ENCODE measurements around the gene IL16. TPM values are rescaled to one million over a fixed set of nuclear protein-coding genes. Genes with fewer than 3 reads are reported as not detected.

IL16 gene
- total RNA-seq, 1 experiment from 2014 or later: 0.81 TPM

DNA sequence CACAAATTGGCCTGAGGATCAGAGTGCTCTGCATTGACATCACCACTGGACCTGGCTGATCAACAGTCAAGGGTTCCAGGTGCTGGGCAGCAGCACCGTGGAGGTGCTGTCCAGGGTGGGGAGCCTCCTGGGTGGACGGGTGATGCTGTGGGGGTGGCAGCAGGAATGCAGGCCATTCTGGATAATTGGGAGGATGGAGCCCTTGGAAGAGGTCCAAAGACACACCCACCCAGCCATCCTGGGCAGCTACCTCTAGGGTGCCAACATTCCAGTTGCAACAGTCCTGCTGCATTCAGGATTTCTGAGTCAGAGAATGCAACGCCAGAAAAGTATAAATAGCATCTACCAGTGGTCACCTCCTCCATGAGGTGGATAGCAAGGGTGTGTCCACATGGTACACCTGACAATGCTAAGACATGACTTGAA lies 100.5 kb downstream of the IL16 start (continued):
- TF ChIP-seq POLR2AphosphoS5 (IDR thresholded peaks at IDR 0.05; ENCODE audit: low read depth, low read length): 0 out of 2 replicates have a peak, but pooled peaks have one; percentile 26
- peak; percentile 87 for TF ChIP-seq CEBPB (IDR thresholded peaks at IDR 0.05; ENCODE audit: low read depth)

- Histone ChIP-seq H3K4me2 (ENCODE audit: low read length) (peak overlapping the region; percentile 68), H3K79me2 (ENCODE audit: insufficient read depth, low read length) (no peaks in the 10 kb centered on the region), H3K27ac (ENCODE audit: low read depth, low read length) (no peak overlapping the region), H3K27me3 (ENCODE audit: insufficient read depth, low read length) (no peaks in the 10 kb centered on the region), H3K4me3 (replicated peaks in 1 of 2; ENCODE audit: low read depth in 1 of 2, low read length in 2 of 2) (peak overlapping the region in 1 of 2 experiments; percentile 13; a peak in 1 of 4 replicates), H2AFZ (ENCODE audit: low read depth, low read length, poor library complexity, severe bottlenecking) (no peak overlapping the region), H3K9ac (ENCODE audit: low read length) (0 out of 2 replicates have a peak overlapping the region, but pooled peaks have one; percentile 2), H3K9me3 (ENCODE audit: control insufficient read depth in 1 of 2, insufficient read depth in 1 of 2, low read depth in 1 of 2, low read length in 2 of 2) (no peaks in the 10 kb centered on the region), H3K9me2 (ENCODE audit: insufficient read depth) (no peaks in the 10 kb centered on the region), H3K4me1 (ENCODE audit: control insufficient read depth in 1 of 2, insufficient read depth in 2 of 2, low read length in 2 of 2) (peaks cover 11 to 22% of the 10 kb centered on the region in 2 experiments), H3K36me3 (ENCODE audit: control insufficient read depth in 1 of 2, insufficient read depth in 2 of 2, low read length in 2 of 2) (no peaks in the 10 kb centered on the region), H4K20me1 (ENCODE audit: insufficient read depth) (no peaks in the 10 kb centered on the region)
- BruUV-seq (replicated peaks): no TSS peak
- ChIA-PET CTCF (no interaction called here), RAD21 (ENCODE audit: low non-redundant PET in 1 of 2, low total read pairs in 2 of 2, uncharacterized antibody in 2 of 2, unreplicated experiment in 2 of 2) (no interaction called here), POLR2A (no interaction called here)
- no peak; the same call in 1 of the 2 replicates for ATAC-seq
- no peak for TF ChIP-seq EGR1 (IDR thresholded peaks at IDR 0.05; ENCODE audit: low read depth)
- TF ChIP-seq SP1 (IDR thresholded peaks at IDR 0.05; ENCODE audit: low read depth): no peak
- no peak for TF ChIP-seq FOSL1 (IDR thresholded peaks at IDR 0.05; ENCODE audit: low read depth)
- TF ChIP-seq ZFX (IDR thresholded peaks at IDR 0.05): no peak
- TF ChIP-seq ELF1 (IDR thresholded peaks at IDR 0.05; ENCODE audit: borderline replicate concordance, low read depth): no peak
- no peak for TF ChIP-seq POLR2AphosphoS5 (IDR thresholded peaks at IDR 0.05; ENCODE audit: low read depth, low read length)
- TF ChIP-seq CBX3 (IDR thresholded peaks at IDR 0.05; ENCODE audit: low read depth): no peak
- TF ChIP-seq CEBPB (IDR thresholded peaks at IDR 0.05; ENCODE audit: low read depth): no peak
- no peak for TF ChIP-seq JUND (IDR thresholded peaks at IDR 0.05)
- no peak for TF ChIP-seq MAX (IDR thresholded peaks at IDR 0.05)
- TF ChIP-seq, protein P1, sequence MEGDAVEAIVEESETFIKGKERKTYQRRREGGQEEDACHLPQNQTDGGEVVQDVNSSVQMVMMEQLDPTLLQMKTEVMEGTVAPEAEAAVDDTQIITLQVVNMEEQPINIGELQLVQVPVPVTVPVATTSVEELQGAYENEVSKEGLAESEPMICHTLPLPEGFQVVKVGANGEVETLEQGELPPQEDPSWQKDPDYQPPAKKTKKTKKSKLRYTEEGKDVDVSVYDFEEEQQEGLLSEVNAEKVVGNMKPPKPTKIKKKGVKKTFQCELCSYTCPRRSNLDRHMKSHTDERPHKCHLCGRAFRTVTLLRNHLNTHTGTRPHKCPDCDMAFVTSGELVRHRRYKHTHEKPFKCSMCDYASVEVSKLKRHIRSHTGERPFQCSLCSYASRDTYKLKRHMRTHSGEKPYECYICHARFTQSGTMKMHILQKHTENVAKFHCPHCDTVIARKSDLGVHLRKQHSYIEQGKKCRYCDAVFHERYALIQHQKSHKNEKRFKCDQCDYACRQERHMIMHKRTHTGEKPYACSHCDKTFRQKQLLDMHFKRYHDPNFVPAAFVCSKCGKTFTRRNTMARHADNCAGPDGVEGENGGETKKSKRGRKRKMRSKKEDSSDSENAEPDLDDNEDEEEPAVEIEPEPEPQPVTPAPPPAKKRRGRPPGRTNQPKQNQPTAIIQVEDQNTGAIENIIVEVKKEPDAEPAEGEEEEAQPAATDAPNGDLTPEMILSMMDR (IDR thresholded peaks at IDR 0.05 in 2 of 3, conservative IDR thresholded peaks at IDR 0.05 in 1 of 3; ENCODE audit: borderline replicate concordance in 1 of 3, insufficient read depth in 1 of 3, low read depth in 2 of 3, low read length in 2 of 3): no peak
- no peak for TF ChIP-seq REST (IDR thresholded peaks at IDR 0.05; ENCODE audit: low read depth)
- no peak for TF ChIP-seq TCF7L2 (IDR thresholded peaks at IDR 0.05; ENCODE audit: borderline replicate concordance, extremely low read depth, insufficient read depth, insufficient read length)
- TF ChIP-seq POLR2A (IDR thresholded peaks at IDR 0.05; ENCODE audit: borderline replicate concordance, extremely low read depth, insufficient read depth, insufficient read length): no peak
- no peak for TF ChIP-seq SIN3A (IDR thresholded peaks at IDR 0.05; ENCODE audit: low read depth)
- no peak for TF ChIP-seq RAD21 (IDR thresholded peaks at IDR 0.05; ENCODE audit: low read depth)
- TF ChIP-seq EZH2 (IDR thresholded peaks at IDR 0.05): no peak
- no peak for TF ChIP-seq YY1 (IDR thresholded peaks at IDR 0.05; ENCODE audit: extremely low read depth, insufficient replicate concordance, low read depth, low read length)
- TF ChIP-seq ATF3 (IDR thresholded peaks at IDR 0.05): no peak
- TF ChIP-seq EZH2phosphoT487 (IDR thresholded peaks at IDR 0.05; ENCODE audit: borderline replicate concordance): no peak
- intact Hi-C loops (cut with micrococcal nuclease): no loop called here
- DNase-seq (ENCODE audit: low read depth, low spot score): no peak
Measured at GRCh38 chr15:81297603-81298575, 101.2 kb downstream of the IL16 start.

Measured in HCT116 (cell line).